Measurements from ENCODE around the gene IGLL5.

DNA sequence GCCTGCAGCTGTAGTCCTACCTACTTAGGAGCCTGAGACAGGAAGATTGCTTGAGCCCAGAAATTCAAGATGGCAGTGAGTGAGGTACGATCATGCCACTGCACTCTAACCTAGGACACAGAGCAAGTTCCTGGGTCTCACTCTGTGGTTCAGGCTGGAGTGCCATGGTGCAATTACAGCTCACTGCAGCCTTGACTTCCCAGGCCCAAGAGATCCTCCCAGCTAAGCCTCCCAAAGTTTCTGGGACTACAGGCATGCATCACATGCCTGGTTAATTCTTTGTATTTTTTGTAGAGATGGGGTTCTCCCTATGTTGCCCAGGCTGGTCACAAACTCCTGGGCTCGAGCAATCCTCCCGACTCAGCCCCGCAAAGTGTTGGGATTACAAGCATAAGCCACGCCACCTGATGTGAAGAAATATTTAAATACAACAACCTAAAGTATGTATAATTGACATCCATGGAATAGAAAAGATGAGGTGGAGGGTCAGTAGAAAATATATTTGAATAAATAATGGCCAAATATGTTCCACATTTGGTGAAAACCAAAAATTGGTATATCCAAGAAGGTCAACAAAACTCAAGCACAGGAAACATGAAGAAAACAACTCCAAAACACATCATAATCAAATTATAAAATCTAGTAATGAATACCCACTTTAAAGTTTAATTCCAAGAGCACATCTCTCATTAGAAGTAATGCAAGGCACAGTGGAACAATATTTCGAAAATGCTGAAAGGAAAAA, 47.9 kb upstream of the IGLL5 start:
- TF ChIP-seq, protein P1, sequence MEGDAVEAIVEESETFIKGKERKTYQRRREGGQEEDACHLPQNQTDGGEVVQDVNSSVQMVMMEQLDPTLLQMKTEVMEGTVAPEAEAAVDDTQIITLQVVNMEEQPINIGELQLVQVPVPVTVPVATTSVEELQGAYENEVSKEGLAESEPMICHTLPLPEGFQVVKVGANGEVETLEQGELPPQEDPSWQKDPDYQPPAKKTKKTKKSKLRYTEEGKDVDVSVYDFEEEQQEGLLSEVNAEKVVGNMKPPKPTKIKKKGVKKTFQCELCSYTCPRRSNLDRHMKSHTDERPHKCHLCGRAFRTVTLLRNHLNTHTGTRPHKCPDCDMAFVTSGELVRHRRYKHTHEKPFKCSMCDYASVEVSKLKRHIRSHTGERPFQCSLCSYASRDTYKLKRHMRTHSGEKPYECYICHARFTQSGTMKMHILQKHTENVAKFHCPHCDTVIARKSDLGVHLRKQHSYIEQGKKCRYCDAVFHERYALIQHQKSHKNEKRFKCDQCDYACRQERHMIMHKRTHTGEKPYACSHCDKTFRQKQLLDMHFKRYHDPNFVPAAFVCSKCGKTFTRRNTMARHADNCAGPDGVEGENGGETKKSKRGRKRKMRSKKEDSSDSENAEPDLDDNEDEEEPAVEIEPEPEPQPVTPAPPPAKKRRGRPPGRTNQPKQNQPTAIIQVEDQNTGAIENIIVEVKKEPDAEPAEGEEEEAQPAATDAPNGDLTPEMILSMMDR (IDR thresholded peaks at IDR 0.05) = no peak
- TF ChIP-seq POLR2A (IDR thresholded peaks at IDR 0.05) = no peak

Measured in Peyer's patch (tissue), 4 donors.